SK-N-SH (cell line): ENCODE results near the gene TXNRD2. TPM values are rescaled to one million over a fixed set of nuclear protein-coding genes. Genes with fewer than 3 reads are reported as not detected.

Experiments
- CTCF ChIA-PET: fragments of 300-600, 350-600 bp; formaldehyde crosslinking; extraction: SDS; loops from one replicate; lab custom pipeline; 2021; lab: Yijun Ruan, JAX
- POLR2A ChIA-PET: fragments of 350-600 bp; sonication (Branson Sonifier 250); formaldehyde crosslinking; extraction: SDS; loops from one replicate; lab custom pipeline; 2020; ENCODE audit warnings: antibody characterized with exemption, inconsistent platforms; lab: Yijun Ruan, JAX
- DNase-seq: peaks from one replicate; pipeline ENCODE4 v3.0.0; 2012
- H2AFZ ChIP-seq: fragments of 200-600 bp; sonication (generic); 2 replicates; pipeline ENCODE4 v1.8.1; 2016; ENCODE audit warnings: antibody characterized with exemption, mild to moderate bottlenecking, low read depth
- H3F3A ChIP-seq: fragments of 200-600 bp; sonication (generic); replicated peaks from 2 replicates; pipeline ENCODE3; 2016; ENCODE audit warnings: antibody characterized with exemption, mild to moderate bottlenecking; ENCODE audit not compliant: insufficient read depth
- H3K27ac ChIP-seq, 2 experiments: fragments of 200-500 bp in 1 of 2; fragments of 200-600 bp in 1 of 2; sonication (Bioruptor generic) in 1 of 2; sonication (generic), shearing (Covaris generic) in 1 of 2; 2 replicates each; pipeline versions ENCODE4 v1.5.1 to v1.6.1; 2014 to 2016; ENCODE audit warnings: low read depth in 2 of 2, inconsistent platforms in 1 of 2, low read length in 1 of 2, mild to moderate bottlenecking in 1 of 2, mixed read lengths in 1 of 2
- H3K27me3 ChIP-seq: fragments of 200-600 bp; sonication (generic), shearing (Covaris generic); 2 replicates; pipeline ENCODE4 v1.6.1; 2016; ENCODE audit warnings: mixed run types; ENCODE audit not compliant: insufficient read depth
- H3K36me3 ChIP-seq, 2 experiments: fragments of 200-500 bp in 1 of 2; fragments of 200-600 bp in 1 of 2; sonication (Bioruptor generic) in 1 of 2; sonication (generic) in 1 of 2; replicated peaks in 1 of 2; 2 replicates each; pipeline versions ENCODE3 to v1.5.1; 2014 to 2016; ENCODE audit warnings: low read length in 1 of 2, mild to moderate bottlenecking in 1 of 2; ENCODE audit not compliant: insufficient read depth in 2 of 2, control insufficient read depth in 1 of 2
- H3K4me1 ChIP-seq, 2 experiments: fragments of 200-500 bp in 1 of 2; fragments of 200-600 bp in 1 of 2; sonication (Bioruptor generic) in 1 of 2; sonication (generic), shearing (Covaris generic) in 1 of 2; 2 replicates each; pipeline versions ENCODE4 v1.5.1 to v1.6.1; 2014 to 2016; ENCODE audit warnings: low read depth in 1 of 2, low read length in 1 of 2, mixed run types in 1 of 2; ENCODE audit not compliant: insufficient read depth in 2 of 2, control insufficient read depth in 1 of 2
- H3K4me2 ChIP-seq: fragments of 200-600 bp; sonication (generic), shearing (Covaris generic); 2 replicates; pipeline ENCODE4 v1.6.1; 2017; ENCODE audit warnings: mixed run types
- H3K4me3 ChIP-seq, 2 experiments: fragments of 200-500 bp in 1 of 2; fragments of 200-600 bp in 1 of 2; sonication (Bioruptor generic) in 1 of 2; sonication (generic), shearing (Covaris generic) in 1 of 2; 2 replicates each; pipeline versions ENCODE4 v1.5.1 to v1.8.1; 2014 to 2016; ENCODE audit warnings: low read depth in 2 of 2, inconsistent platforms in 1 of 2, low read length in 1 of 2, mild to moderate bottlenecking in 1 of 2, mixed read lengths in 1 of 2, moderate library complexity in 1 of 2
- H3K79me2 ChIP-seq: fragments of 200-600 bp; sonication (generic); 2 replicates; pipeline ENCODE4 v1.8.1; 2017; ENCODE audit warnings: mild to moderate bottlenecking; ENCODE audit not compliant: insufficient read depth
- H3K9ac ChIP-seq: fragments of 200-600 bp; sonication (generic); 2 replicates; pipeline ENCODE4 v1.6.1; 2017; ENCODE audit warnings: mixed run types
- H3K9me2 ChIP-seq: fragments of 200-600 bp; sonication (generic); 2 replicates; pipeline ENCODE4 v1.6.1; 2017; ENCODE audit warnings: mixed run types
- H3K9me3 ChIP-seq: fragments of 200-600 bp; sonication (generic); 2 replicates; pipeline ENCODE4 v1.6.1; 2017; ENCODE audit warnings: mixed run types, mild to moderate bottlenecking, moderate library complexity
- H4K20me1 ChIP-seq: fragments of 200-600 bp; sonication (generic); 2 replicates; pipeline ENCODE4 v1.6.1; 2017; ENCODE audit warnings: mild to moderate bottlenecking, mixed run types; ENCODE audit not compliant: insufficient read depth
- FOXJ3 ChIP-seq: sonication (generic); formaldehyde crosslinking; IDR thresholded peaks from 2 replicates; pipeline ENCODE4 v1.5.1; 2020; ENCODE audit warnings: mild to moderate bottlenecking, missing genetic modification reagents
- JUND ChIP-seq: IDR thresholded peaks from 2 replicates; pipeline ENCODE4 v1.4.0; 2012
- POLR2AphosphoS5 ChIP-seq: IDR thresholded peaks from 2 replicates; pipeline ENCODE4 v1.6.1; 2012; ENCODE audit warnings: low read depth, low read length
- REST ChIP-seq: IDR thresholded peaks from 2 replicates; pipeline ENCODE4 v1.6.1; 2012; ENCODE audit warnings: mild to moderate bottlenecking, low read depth, low read length, moderate library complexity
- SMC3 ChIP-seq: IDR thresholded peaks from 2 replicates; pipeline ENCODE4 v1.6.1; 2012; ENCODE audit warnings: low read depth, low read length, improper control_type of control experiment
- TAF1 ChIP-seq: IDR thresholded peaks from 2 replicates; pipeline ENCODE4 v1.6.1; 2012; ENCODE audit warnings: low read depth, mild to moderate bottlenecking, low read length, moderate library complexity, borderline replicate concordance
- YY1 ChIP-seq: IDR thresholded peaks from 2 replicates; pipeline ENCODE4 v1.4.0; 2012; ENCODE audit warnings: low read depth, mild to moderate bottlenecking
- WGBS: methylation state at CpG from one replicate; pipeline ENCODE4 v1.1.6; 2017; ENCODE audit warnings: low lambda C conversion rate; 5-methylcytosine and 5-hydroxymethylcytosine counted together
- polyA plus RNA-seq, 3 experiments: library from polyadenylated mRNA; depleted of rRNA; stranded (reverse); fragments of >200 nt; gene quantifications; 2 replicates each; pipeline ENCODE4 v1.2.3, GENCODE V29; 2012

The TXNRD2 gene
- polyA plus RNA-seq, 1 of the 3 experiments (the other 2 are of a cell fraction): 34.7 TPM

GRCh38 chr22:19891317-19892256 is 50.0 kb downstream of the TXNRD2 start (continued):
- TF ChIP-seq REST: no peak
- TF ChIP-seq JUND: peak; percentile 79; the same call in 1 of the 2 replicates
- 0 out of 2 replicates have a peak, but pooled peaks have one; percentile 26 for TF ChIP-seq TAF1
- no peak; the same call in 1 of the 2 replicates for TF ChIP-seq SMC3
- 0 out of 2 replicates have a peak, but pooled peaks have one; percentile 25 for TF ChIP-seq FOXJ3 (CRISPR knock-in tag)
- TF ChIP-seq YY1: no peak
- TF ChIP-seq POLR2AphosphoS5: peak; percentile 81

- CTCF ChIA-PET: interaction anchor here (0.6 to 4.5 kb wide), 11 partner anchors 9 to 261 kb away, joined by 3 to 43 read pairs (median 5); no protein-coding TSS in a partner anchor
- no peaks in the 10 kb centered on the region for H3K9me3 ChIP-seq
- H3K4me3 ChIP-seq: no peak overlapping the region
- H3K79me2 ChIP-seq: no peaks in the 10 kb centered on the region
- H3K9me2 ChIP-seq: no peaks in the 10 kb centered on the region
- no peak overlapping the region; the same call in 1 of the 2 replicates for H3K9ac ChIP-seq
- H3K4me2 ChIP-seq: peak overlapping the region; percentile 57; the same call in 1 of the 2 replicates
- WGBS: 69% methylated on average over 12 of the region's 20 CpGs
- H3K4me1 ChIP-seq: peaks cover 39 to 45% of the 10 kb centered on the region in 2 experiments
- peak; percentile 60 for DNase-seq
- H3K27ac ChIP-seq: peak overlapping the region; percentile 72 to 98
- H4K20me1 ChIP-seq: no peaks in the 10 kb centered on the region
- H2AFZ ChIP-seq: no peak overlapping the region
- peak; percentile 18; the same call in 1 of the 2 replicates for TF ChIP-seq FOXJ3 (CRISPR knock-in tag)
- no peak for TF ChIP-seq SMC3
- POLR2A ChIA-PET: interaction anchor here (1.4 kb wide), 1 partner anchor 9 kb away, joined by 5 read pairs; no protein-coding TSS in a partner anchor
- peaks cover 0 to 2% of the 10 kb centered on the region in 2 experiments for H3K36me3 ChIP-seq
- H3F3A ChIP-seq: peaks cover 8% of the 10 kb centered on the region
- H3K27me3 ChIP-seq: no peaks in the 10 kb centered on the region
These were observed 50.9 kb downstream of the TXNRD2 start for GRCh38 chr22:19890502-19891316.
